ENCODE measurements around the gene AAK1.

The AAK1 gene

DNA sequence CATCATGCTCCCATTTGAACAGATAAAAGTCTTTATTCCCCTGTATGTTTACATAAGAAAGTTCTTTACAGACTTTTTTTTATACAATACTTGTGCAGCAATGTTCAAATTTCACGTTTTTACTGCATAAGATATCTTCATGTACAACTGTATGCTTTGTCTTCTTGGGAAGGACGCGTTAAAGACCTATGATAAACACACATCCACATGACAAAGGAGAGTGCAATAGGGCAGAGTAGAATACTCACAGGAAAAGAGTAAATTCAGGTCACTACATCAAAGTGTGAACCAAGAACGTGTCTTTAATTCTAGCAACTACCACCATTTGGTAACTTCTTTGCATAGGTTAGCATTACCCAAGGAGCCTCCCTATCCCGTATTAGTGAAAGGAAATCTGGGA is 172.6 kb downstream of the AAK1 start:
- Mint-ChIP-seq H3K36me3 (peaks cover 2 to 3% of the 10 kb centered on the region in 2 donors), H3K4me3 (no peak overlapping the region), H3K4me1 (peaks cover 5 to 6% of the 10 kb centered on the region in 2 donors), H3K27ac (no peak overlapping the region), H3K27me3 (no peaks in the 10 kb centered on the region), H3K9me3 (no peaks in the 10 kb centered on the region)
- ATAC-seq (replicated peaks) (no peak), DNase-seq (no peak)

DNA sequence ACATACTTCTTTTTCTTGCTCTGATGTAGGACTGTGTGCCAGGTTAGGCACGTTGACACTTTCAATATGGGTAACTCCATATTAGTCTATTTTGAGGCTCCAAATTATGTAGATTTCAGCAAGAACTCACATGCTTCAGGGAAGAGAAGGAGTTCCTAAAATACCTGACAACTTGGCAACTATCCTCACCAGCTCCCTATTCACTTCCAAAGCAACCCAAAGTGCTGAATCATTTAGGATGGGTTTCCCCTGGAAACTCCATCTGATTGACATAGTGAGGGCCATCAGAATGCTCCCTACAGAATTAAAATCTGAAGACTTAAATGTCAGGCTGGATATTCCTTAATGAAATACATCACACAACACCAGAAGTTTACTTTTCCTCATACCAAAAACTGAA is 173.8 kb downstream of the AAK1 start:
- Mint-ChIP-seq H3K27ac (no peak overlapping the region), H3K4me3 (no peak overlapping the region), H3K27me3 (no peaks in the 10 kb centered on the region), H3K36me3 (no peaks in the 10 kb centered on the region), H3K4me1 (no peaks in the 10 kb centered on the region), H3K9me3 (no peaks in the 10 kb centered on the region)
- ATAC-seq (replicated peaks) (no peak), DNase-seq (no peak)

DNA sequence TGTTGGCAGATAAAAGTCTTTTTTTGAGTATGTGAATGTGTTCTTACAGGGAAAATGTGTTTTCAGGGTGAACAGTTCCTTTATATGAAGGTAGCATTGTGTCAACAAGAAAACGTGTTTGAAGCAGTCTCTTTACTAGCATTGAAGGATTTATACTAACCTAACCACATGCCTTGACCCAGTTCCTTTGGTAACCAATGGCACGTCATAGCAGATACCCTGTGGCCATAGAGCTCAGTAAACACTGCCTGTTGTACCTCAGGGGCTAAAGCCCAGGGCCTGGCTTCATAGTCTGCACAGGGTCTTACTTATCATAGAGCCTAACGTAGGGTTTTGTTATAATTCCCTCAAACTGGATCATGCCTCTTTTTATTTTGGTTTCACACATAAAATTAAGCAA is 174.2 kb downstream of the AAK1 start:
- Mint-ChIP-seq H3K36me3 (no peaks in the 10 kb centered on the region), H3K27me3 (no peaks in the 10 kb centered on the region), H3K27ac (no peak overlapping the region)

DNA sequence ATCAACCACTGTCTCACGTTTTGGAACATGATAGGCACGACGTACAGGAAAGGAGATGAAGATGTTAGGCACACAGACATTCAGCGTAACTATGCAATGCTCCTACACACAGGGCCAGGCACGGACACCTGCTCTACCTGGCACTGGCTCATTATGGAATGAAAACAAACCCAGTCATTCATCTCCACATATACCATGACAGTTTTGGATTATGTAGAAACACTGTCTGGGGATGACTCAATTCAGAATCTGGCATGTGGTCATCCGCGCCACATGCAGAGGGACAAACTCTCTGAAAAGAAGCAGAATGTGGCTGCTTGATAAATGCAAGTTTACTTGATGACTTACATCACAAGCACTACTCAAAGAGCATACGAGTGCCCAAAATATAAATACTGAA is 176.8 kb downstream of the AAK1 start:
- Mint-ChIP-seq H3K4me3 (no peak overlapping the region), H3K4me1 (no peaks in the 10 kb centered on the region), H3K27me3 (no peaks in the 10 kb centered on the region), H3K36me3 (no peaks in the 10 kb centered on the region), H3K27ac (no peak overlapping the region), H3K9me3 (no peaks in the 10 kb centered on the region)
- ATAC-seq (replicated peaks) (no peak), DNase-seq (no peak)

More for the DNA sequence above, 174.2 kb downstream of the AAK1 start:
- Mint-ChIP-seq H3K4me3 (no peak overlapping the region), H3K9me3 (no peaks in the 10 kb centered on the region), H3K4me1 (no peaks in the 10 kb centered on the region)
- ATAC-seq (replicated peaks) = no peak
- DNase-seq = no peak

DNA sequence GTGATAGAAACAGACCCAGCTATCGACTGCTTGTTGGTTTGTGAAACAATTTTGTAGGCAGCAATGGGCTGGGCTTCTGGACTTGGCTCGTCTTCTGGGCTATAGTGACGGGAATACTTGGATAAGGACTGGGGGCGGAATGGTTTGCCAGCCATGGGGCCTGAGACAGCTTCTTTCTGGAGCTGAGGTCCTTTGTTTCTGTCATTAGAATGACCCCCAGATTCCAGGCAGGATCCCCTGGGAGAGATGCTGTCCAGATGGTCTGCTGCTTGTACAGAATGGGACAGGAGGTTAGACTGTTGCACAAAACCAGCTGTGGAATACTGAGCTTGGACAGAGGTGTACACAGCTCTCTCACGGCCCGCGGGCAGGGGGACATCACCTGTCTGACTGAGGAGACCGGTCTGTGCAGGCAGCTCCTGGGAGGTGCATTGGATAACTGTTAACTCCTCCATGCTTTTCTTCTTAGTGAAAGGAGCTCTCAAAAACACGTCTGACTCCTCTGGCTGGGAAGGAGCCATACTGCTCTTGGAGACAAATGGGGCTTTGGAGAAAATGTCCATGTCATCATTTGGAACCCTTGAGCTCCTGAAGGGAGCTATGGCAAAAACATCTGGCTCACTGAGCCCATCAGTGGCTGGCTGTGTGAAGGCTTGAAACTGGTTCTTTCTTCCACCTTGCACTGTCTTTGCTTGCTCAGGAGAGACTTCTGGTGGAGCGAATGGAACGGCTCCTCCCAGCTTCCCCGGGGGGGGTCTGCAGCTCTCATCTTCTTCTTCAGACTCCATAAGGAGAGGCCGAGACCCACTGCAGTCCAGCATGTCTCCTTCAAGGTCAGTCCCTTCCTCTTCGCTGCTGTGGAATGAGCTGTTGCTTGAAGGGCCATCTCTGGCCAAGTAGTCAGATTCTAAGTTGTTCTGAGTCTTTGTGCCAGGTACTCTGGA is 177.8 kb downstream of the AAK1 start:
- no peak overlapping the region for H3K27ac Mint-ChIP-seq
- H3K4me1 Mint-ChIP-seq = no peaks in the 10 kb centered on the region
- H3K27me3 Mint-ChIP-seq = no peaks in the 10 kb centered on the region
- DNase-seq (no peak), ATAC-seq (replicated peaks) (no peak)
- H3K4me3 Mint-ChIP-seq = no peak overlapping the region
- no peaks in the 10 kb centered on the region for H3K9me3 Mint-ChIP-seq
- H3K36me3 Mint-ChIP-seq = no peaks in the 10 kb centered on the region

DNA sequence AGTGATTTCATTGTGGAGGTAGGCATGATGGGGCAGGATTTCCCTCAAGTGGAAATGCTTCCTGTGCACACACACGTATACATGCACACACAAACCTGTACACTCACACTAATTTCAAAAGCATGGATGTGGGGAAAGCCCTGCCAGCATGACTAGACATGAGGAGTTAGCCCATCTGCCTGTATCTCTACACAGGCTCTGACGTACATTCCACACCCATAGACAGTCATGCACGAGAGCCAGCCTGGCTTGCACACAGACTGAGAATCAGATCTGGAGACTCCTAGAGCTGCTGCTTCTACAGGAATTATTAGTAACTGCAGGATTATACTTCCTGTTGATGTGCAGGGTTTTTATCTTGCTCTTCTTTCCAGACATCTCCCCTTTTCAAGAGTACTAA is 179.0 kb downstream of the AAK1 start:
- Mint-ChIP-seq H3K27ac (no peak overlapping the region), H3K4me1 (peaks cover 0 to 2% of the 10 kb centered on the region in 2 donors), H3K27me3 (no peaks in the 10 kb centered on the region), H3K4me3 (no peak overlapping the region), H3K9me3 (no peaks in the 10 kb centered on the region), H3K36me3 (no peaks in the 10 kb centered on the region)
- no peak for ATAC-seq (replicated peaks)
- no peak for DNase-seq

DNA sequence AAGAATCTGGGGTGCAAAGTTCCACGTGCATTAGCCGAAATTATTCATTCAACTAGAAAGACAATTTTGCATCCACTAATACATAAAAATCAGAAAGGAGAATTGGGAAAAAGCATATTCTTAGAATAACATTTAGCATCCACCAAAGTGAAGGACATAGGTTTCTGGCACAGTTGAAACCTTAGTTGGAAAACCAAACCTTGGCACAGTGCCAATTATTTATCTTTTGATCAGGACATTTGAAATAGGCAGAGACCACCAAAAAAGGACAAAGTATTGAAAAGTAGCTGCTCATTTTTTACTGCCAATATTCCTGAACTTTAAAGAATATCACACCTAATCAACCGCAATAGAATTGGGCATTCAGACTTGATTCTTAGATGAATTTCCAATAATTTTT is 180.8 kb downstream of the AAK1 start:
- ATAC-seq (replicated peaks) (no peak), DNase-seq (no peak)
- Mint-ChIP-seq H3K36me3 (no peaks in the 10 kb centered on the region), H3K27ac (no peak overlapping the region), H3K4me3 (no peak overlapping the region), H3K4me1 (peaks cover 0 to 2% of the 10 kb centered on the region in 2 donors), H3K27me3 (no peaks in the 10 kb centered on the region), H3K9me3 (no peaks in the 10 kb centered on the region)

DNA sequence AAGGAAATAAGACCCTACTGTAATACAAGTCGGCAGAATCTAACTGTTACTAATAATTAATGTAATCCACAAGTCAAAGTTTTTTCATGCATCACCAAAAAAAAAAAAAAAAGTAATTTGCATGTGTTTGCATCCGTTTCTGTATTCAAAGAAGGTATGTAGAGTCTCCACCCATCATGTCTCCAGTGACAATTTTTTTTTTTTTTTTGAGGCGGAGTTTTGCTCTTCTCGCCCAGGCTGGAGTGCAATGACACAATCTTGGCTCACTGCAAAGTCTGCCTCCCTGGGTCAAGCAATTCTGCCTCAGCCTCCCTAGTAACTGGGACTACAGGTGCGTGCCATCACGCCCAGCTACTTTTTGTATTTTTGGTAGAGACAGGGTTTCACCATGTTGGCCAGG is 182.1 kb downstream of the AAK1 start:
- no peak for ATAC-seq (replicated peaks)
- no peaks in the 10 kb centered on the region for H3K27me3 Mint-ChIP-seq
- H3K4me1 Mint-ChIP-seq = peaks cover 11% of the 10 kb centered on the region in 2 donors
- H3K4me3 Mint-ChIP-seq = no peak overlapping the region
- no peak overlapping the region for H3K27ac Mint-ChIP-seq
- DNase-seq = no peak
- no peaks in the 10 kb centered on the region for H3K9me3 Mint-ChIP-seq
- no peaks in the 10 kb centered on the region for H3K36me3 Mint-ChIP-seq

DNA sequence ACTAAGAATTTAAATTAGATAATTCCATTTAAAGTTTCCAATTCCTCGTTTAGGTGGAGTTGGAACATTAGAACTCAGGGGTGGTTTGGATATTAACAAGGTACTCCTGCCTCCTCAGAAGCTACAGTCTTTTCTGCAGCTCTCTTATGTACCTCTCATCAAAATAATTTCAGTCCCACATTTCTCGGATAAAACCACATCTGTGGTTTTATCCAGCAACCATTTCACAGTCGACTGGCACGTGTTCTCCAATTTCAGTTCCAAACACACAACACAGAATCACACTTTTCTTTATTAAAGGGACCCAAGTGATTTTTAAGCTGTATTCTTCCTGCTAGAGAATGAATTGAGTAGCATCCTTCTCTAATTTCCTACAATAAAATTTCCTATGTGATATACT is 183.6 kb downstream of the AAK1 start:
- ATAC-seq (replicated peaks) (no peak), DNase-seq (no peak)
- Mint-ChIP-seq H3K4me1 (peaks cover 14 to 16% of the 10 kb centered on the region in 2 donors), H3K9me3 (no peaks in the 10 kb centered on the region), H3K36me3 (no peaks in the 10 kb centered on the region), H3K27ac (no peak overlapping the region), H3K4me3 (no peak overlapping the region), H3K27me3 (no peaks in the 10 kb centered on the region)

DNA sequence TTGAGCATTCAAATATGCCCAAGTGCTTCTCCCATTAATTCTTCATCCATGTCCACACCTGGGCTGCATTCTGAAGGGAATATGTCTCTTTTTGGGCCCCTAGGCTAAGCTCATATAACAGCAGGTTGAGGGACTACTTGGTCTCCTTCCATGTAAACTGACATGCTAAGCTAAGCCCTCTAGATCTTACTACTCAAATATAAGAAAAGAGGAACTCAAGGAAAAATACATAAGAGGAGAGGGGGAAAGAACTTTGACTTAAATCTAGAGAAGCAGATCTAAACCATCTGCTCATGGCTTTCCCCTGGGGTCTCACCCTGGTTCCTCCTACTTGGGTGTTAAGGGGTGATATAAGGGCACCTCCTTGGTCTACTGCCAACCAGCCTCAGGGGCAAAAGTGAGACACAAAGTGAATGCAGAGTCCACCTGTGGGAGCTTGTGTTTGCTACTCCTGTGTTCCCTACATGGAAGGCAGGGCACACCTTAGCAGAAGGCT is 186.5 kb downstream of the AAK1 start:
- Mint-ChIP-seq H3K36me3 (no peaks in the 10 kb centered on the region), H3K9me3 (no peaks in the 10 kb centered on the region), H3K27me3 (no peaks in the 10 kb centered on the region), H3K27ac (no peak overlapping the region), H3K4me1 (peaks cover 22 to 36% of the 10 kb centered on the region in 2 donors), H3K4me3 (peak overlapping the region; percentile 5 to 30)
- DNase-seq (peak; percentile 34), ATAC-seq (replicated peaks) (peak; percentile 75 to 80)

DNA sequence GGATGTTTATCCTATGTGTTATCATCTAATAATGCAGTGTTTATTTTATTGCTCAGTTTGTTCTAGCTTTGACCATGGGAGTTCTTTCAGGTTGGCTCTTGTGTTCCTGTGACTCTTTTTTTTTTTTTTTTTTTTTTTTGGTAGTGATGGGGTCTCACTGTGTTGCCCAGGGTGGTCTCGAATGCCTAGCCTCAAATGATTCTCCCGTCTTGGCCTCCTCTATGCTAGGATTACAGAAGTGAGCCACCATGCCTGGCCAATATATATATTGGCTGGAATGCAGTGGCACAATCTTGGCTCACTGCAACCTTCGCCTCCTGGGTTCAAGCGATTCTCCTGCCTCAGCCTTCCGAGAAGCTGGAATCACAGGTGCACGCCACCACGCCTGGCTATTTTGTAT is 187.4 kb downstream of the AAK1 start:
- H3K4me1 Mint-ChIP-seq = peaks cover 22 to 36% of the 10 kb centered on the region in 2 donors
- H3K36me3 Mint-ChIP-seq = no peaks in the 10 kb centered on the region
- no peak overlapping the region for H3K4me3 Mint-ChIP-seq
- no peak overlapping the region for H3K27ac Mint-ChIP-seq
- DNase-seq (no peak), ATAC-seq (replicated peaks) (no peak)
- no peaks in the 10 kb centered on the region for H3K27me3 Mint-ChIP-seq
- no peaks in the 10 kb centered on the region for H3K9me3 Mint-ChIP-seq

DNA sequence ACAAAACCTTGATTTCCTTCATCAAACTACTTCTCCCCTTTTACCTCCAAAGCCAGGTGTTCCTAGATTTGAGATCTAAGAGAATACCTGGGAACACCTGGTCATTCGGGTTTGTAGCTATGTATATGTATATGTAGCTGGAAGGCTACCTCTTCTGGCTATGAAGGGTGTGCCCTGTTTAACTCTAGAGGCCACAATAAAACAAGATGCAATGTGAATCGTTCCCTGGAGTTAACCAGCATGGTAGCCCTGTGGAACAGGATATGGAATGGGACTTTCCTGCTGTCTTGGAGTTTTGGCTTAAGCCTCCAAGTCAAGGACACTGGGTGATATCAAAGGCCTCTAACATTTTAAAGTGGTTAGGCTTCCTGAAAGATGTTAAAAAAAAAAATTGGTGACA is 188.6 kb downstream of the AAK1 start:
- Mint-ChIP-seq H3K27me3 (no peaks in the 10 kb centered on the region), H3K27ac (no peak overlapping the region), H3K4me3 (no peak overlapping the region), H3K36me3 (no peaks in the 10 kb centered on the region), H3K4me1 (peaks cover 21 to 36% of the 10 kb centered on the region in 2 donors), H3K9me3 (no peaks in the 10 kb centered on the region)
- ATAC-seq (replicated peaks) (no peak), DNase-seq (no peak)

DNA sequence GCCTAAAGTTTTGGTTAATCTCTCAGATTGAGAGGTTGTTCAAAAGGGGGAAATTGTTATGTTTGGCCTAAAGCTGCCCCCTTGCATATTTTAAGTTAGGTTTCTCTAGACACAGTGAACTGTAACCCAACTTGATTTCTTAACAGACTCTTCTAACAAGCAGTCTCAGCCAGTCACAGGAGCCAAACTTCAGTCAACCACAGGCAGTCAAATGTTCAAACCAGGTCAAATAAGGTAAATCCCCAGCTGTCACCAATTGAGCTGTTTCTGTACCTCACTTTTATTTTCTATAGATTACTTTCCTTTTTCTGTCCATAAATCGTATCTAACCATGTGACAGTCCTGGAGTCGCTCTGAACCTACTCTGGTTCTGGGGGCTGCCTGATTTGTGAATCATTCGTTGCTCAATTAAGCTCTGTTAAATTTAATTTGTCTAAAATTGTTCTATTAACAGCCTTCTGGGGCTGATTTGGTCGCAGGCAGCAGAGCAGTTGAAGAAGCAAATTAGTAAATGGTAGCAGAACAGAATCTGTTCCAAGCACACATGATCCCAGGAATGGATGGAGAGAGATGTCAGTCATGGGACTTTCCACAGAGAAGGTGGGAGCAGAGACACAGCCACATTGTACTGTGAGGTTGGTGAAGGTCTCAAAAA is 189.9 kb downstream of the AAK1 start:
- peak overlapping the region; percentile 52 for H3K27ac Mint-ChIP-seq
- H3K4me3 Mint-ChIP-seq = no peak overlapping the region
- DNase-seq = no peak
- H3K4me1 Mint-ChIP-seq = peaks cover 20 to 36% of the 10 kb centered on the region in 2 donors
- ATAC-seq (replicated peaks) = peak; percentile 84 to 87
- H3K27me3 Mint-ChIP-seq = no peaks in the 10 kb centered on the region
- no peaks in the 10 kb centered on the region for H3K36me3 Mint-ChIP-seq
- no peaks in the 10 kb centered on the region for H3K9me3 Mint-ChIP-seq

DNA sequence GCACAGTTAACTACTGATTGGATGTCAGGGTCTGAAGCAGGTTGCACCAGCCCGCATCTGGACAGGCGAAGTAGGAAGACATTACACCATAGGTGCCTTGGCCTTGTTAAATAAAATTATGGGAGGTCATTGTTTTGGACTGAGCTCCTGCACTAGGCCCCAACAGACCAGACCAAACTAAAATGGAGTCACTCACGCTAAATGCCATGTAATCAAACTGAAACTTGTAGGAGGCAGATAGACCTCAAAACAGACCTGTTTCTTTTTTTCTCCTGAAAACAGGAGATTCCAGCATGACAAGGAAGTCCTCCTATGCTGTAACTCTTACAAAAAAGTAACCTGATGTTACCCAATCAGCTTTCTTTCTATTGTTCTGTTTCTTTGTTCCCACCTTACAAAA is 190.9 kb downstream of the AAK1 start:
- H3K36me3 Mint-ChIP-seq = peaks cover 0 to 3% of the 10 kb centered on the region in 2 donors
- no peak for DNase-seq
- ATAC-seq (replicated peaks) = no peak
- no peak overlapping the region for H3K4me3 Mint-ChIP-seq
- no peaks in the 10 kb centered on the region for H3K9me3 Mint-ChIP-seq
- H3K27me3 Mint-ChIP-seq = peaks cover 4 to 7% of the 10 kb centered on the region in 2 donors
- H3K4me1 Mint-ChIP-seq = peaks cover 20 to 36% of the 10 kb centered on the region in 2 donors
- H3K27ac Mint-ChIP-seq = no peak overlapping the region
